HepG2 (cell line): ENCODE data around the gene KCNH6. TPM values are rescaled to one million over a fixed set of nuclear protein-coding genes. Genes with fewer than 3 reads are reported as not detected.

ENCODE experiments used
- CHD4 ChIP-seq: fragments of 200-600 bp; sonication (generic); IDR thresholded peaks from 2 replicates; pipeline ENCODE4 v1.7.0; 2017; ENCODE audit warnings: mild to moderate bottlenecking, low read length, borderline replicate concordance
- CTCF ChIP-seq: sonication (generic); formaldehyde crosslinking; IDR thresholded peaks from 2 replicates; pipeline ENCODE4 v1.5.0; 2020; ENCODE audit warnings: mild to moderate bottlenecking, missing genetic modification reagents, moderate library complexity
- EEA1 ChIP-seq: sonication (generic); formaldehyde crosslinking; IDR thresholded peaks from 2 replicates; pipeline ENCODE4 v1.5.1; 2020; ENCODE audit warnings: mild to moderate bottlenecking, missing genetic modification reagents, borderline replicate concordance
- ETV6 ChIP-seq: sonication (generic); formaldehyde crosslinking; conservative IDR thresholded peaks from 2 replicates; pipeline ENCODE4 v1.4.0; 2020; ENCODE audit warnings: missing genetic modification reagents
- FOXA1 ChIP-seq, 2 experiments: fragments of 450-650 bp in 1 of 2; sonication (generic) in 1 of 2; formaldehyde crosslinking in 1 of 2; IDR thresholded peaks; 2 replicates each; pipeline versions ENCODE4 v1.4.0 to v1.6.1; 2016 to 2020; ENCODE audit warnings: missing genetic modification reagents in 1 of 2
- GLI4 ChIP-seq: sonication (generic); formaldehyde crosslinking; IDR thresholded peaks from 2 replicates; pipeline ENCODE4 v1.5.1; 2020; ENCODE audit warnings: missing genetic modification reagents, mild to moderate bottlenecking, moderate library complexity, borderline replicate concordance
- KDM5B ChIP-seq: sonication (generic); formaldehyde crosslinking; IDR thresholded peaks from 2 replicates; pipeline ENCODE4 v1.4.0; 2020; ENCODE audit warnings: missing genetic modification reagents, mild to moderate bottlenecking, borderline replicate concordance
- MXD4 ChIP-seq: IDR thresholded peaks from 2 replicates; pipeline ENCODE4 v1.6.1; 2016; ENCODE audit warnings: mild to moderate bottlenecking, missing biosample characterization, missing genetic modification reagents
- POGZ ChIP-seq: sonication (generic); formaldehyde crosslinking; IDR thresholded peaks from 2 replicates; pipeline ENCODE4 v1.4.0; 2020; ENCODE audit warnings: mild to moderate bottlenecking, missing genetic modification reagents
- RFX5 ChIP-seq: IDR thresholded peaks from 2 replicates; pipeline ENCODE4 v1.6.1; 2011; ENCODE audit warnings: low read depth, low read length, improper control_type of control experiment
- RFXANK ChIP-seq: IDR thresholded peaks from 2 replicates; pipeline ENCODE4 v1.6.1; 2016
- SKIL ChIP-seq: sonication (generic); formaldehyde crosslinking; IDR thresholded peaks from 2 replicates; pipeline ENCODE4 v1.8.0; 2022; ENCODE audit warnings: missing genetic modification reagents, mild to moderate bottlenecking, moderate library complexity, borderline replicate concordance
- SOX6 ChIP-seq, 2 experiments: fragments of 450-650 bp in 1 of 2; sonication (generic) in 1 of 2; formaldehyde crosslinking in 1 of 2; IDR thresholded peaks; 2 replicates each; pipeline versions ENCODE4 v1.4.0 to v1.6.1; 2017 to 2020; ENCODE audit warnings: antibody characterized with exemption in 1 of 2, mild to moderate bottlenecking in 1 of 2, missing genetic modification reagents in 1 of 2
- SP4 ChIP-seq: sonication (generic); formaldehyde crosslinking; IDR thresholded peaks from 2 replicates; pipeline ENCODE4 v1.8.1; 2023; ENCODE audit warnings: mild to moderate bottlenecking, missing genetic modification reagents
- YEATS4 ChIP-seq: sonication (generic); formaldehyde crosslinking; IDR thresholded peaks from 2 replicates; pipeline ENCODE4 v1.4.0; 2020; ENCODE audit warnings: missing genetic modification reagents, borderline replicate concordance
- ZBTB21 ChIP-seq: sonication (generic); formaldehyde crosslinking; IDR thresholded peaks from 2 replicates; pipeline ENCODE4 v1.4.0; 2020; ENCODE audit warnings: missing genetic modification reagents
- ZBTB33 ChIP-seq: sonication (generic); formaldehyde crosslinking; IDR thresholded peaks from 2 replicates; pipeline ENCODE4 v1.4.0; 2020; ENCODE audit warnings: missing genetic modification reagents
- ZBTB38 ChIP-seq: sonication (generic); formaldehyde crosslinking; IDR thresholded peaks from 2 replicates; pipeline ENCODE4 v1.5.1; 2020; ENCODE audit warnings: mild to moderate bottlenecking, missing genetic modification reagents
- ZNF607 ChIP-seq: sonication (generic); formaldehyde crosslinking; IDR thresholded peaks from 2 replicates; pipeline ENCODE4 v1.5.1; 2020; ENCODE audit warnings: missing genetic modification reagents, mild to moderate bottlenecking, borderline replicate concordance
- ZNF850 ChIP-seq: sonication (generic); formaldehyde crosslinking; conservative IDR thresholded peaks from 2 replicates; pipeline ENCODE4 v1.9.0; 2021; ENCODE audit warnings: mild to moderate bottlenecking, missing genetic modification reagents
- polyA plus RNA-seq, 8 experiments: library from polyadenylated mRNA; depleted of rRNA in 3 of 8; stranded (reverse) in 7 of 8; unstranded in 1 of 8; fragments of >200 nt; fragmentation: Illumina TruSeq in 4 of 8; extraction: Trizol in 4 of 8; gene quantifications; 2 replicates each; pipeline versions ENCODE4 v1.2.1 to v1.2.3, GENCODE V29; 2011 to 2016; ENCODE audit warnings: low read depth in 4 of 8, missing spikeins in 1 of 8, mixed read lengths in 1 of 8; ENCODE audit not compliant: insufficient read depth in 1 of 8
- total RNA-seq, 5 experiments: library from RNA; depleted of rRNA; stranded (reverse); fragments of >200 nt; fragmentation: Illumina TruSeq; extraction: Trizol; gene quantifications; 2 replicates each; pipeline ENCODE4 v1.2.3, GENCODE V29; 2016; ENCODE audit warnings: low read depth in 1 of 5
- TF ChIP-seq, protein P1 (sequence below): sonication (generic); formaldehyde crosslinking; IDR thresholded peaks from 2 replicates; pipeline ENCODE4 v1.4.0; 2020; ENCODE audit warnings: missing genetic modification reagents

The KCNH6 gene
- total and polyA plus RNA-seq, 2 of the 13 experiments (the other 11 are each of a cell fraction or from before 2014, with no cell fraction given) = 0.05 to 0.18 TPM

DNA sequence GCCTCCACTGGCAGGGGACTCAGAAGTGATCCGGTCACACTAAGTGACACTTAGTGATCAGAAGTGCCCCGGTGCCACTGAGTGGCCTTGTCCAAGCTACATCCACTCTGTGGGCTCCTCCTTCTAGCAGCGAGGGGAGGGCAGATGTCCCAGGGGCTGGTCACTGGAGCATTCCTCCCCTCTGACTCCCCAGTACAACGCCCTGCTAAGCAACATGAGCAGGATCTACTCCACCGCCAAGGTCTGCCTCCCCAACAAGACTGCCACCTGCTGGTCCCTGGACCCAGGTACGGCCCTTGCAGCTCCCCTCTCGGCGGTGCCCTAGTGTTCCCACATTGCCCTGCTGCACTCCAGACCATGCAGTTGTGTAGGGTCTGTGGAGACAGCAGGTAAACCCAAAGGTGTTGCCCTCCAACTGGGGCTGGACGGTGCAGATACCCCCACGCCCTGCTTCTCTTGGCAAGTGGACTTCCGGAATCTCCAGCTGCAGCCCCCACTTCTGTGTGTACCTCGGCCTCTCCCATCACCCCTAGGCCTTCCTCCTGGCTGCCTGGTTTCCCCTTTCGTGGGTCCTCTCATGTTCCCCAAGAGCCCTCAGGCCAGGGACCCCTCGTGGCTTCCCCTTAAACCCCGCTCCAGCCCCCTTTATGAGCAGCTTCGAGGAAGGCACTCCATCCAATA, 44.2 kb upstream of the KCNH6 start (continued):
- no peak for TF ChIP-seq SKIL (CRISPR knock-in tag)
- no peak for TF ChIP-seq POGZ
- TF ChIP-seq SP4 (CRISPR knock-in tag) = no peak
- no peak for TF ChIP-seq MXD4 (CRISPR knock-in tag)
- TF ChIP-seq FOXA1 (IDR thresholded peaks at IDR 0.05) = no peak
- no peak for TF ChIP-seq FOXA1 (CRISPR knock-in tag; IDR thresholded peaks at IDR 0.05)
- TF ChIP-seq ZNF607 (CRISPR knock-in tag) = no peak
- peak; percentile 64; the same call in 1 of the 2 replicates for TF ChIP-seq ZBTB33 (CRISPR knock-in tag)
- TF ChIP-seq ZBTB38 (CRISPR knock-in tag) = peak; percentile 48; the same call in 1 of the 2 replicates
- no peak for TF ChIP-seq EEA1 (CRISPR knock-in tag)
- TF ChIP-seq CHD4 = no peak
- no peak for TF ChIP-seq ZNF850 (CRISPR knock-in tag)
- 0 out of 2 replicates have a peak, but pooled peaks have one; percentile 22 for TF ChIP-seq RFX5
- TF ChIP-seq, protein P1, sequence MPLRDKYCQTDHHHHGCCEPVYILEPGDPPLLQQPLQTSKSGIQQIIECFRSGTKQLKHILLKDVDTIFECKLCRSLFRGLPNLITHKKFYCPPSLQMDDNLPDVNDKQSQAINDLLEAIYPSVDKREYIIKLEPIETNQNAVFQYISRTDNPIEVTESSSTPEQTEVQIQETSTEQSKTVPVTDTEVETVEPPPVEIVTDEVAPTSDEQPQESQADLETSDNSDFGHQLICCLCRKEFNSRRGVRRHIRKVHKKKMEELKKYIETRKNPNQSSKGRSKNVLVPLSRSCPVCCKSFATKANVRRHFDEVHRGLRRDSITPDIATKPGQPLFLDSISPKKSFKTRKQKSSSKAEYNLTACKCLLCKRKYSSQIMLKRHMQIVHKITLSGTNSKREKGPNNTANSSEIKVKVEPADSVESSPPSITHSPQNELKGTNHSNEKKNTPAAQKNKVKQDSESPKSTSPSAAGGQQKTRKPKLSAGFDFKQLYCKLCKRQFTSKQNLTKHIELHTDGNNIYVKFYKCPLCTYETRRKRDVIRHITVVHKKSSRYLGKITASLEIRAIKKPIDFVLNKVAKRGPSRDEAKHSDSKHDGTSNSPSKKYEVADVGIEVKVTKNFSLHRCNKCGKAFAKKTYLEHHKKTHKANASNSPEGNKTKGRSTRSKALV (CRISPR knock-in tag) = peak; percentile 77; the same call in 1 of the 2 replicates
- no peak for TF ChIP-seq GLI4 (CRISPR knock-in tag)
- TF ChIP-seq ZBTB21 = no peak
- no peak; the same call in 1 of the 2 replicates for TF ChIP-seq KDM5B (CRISPR knock-in tag)
- no peak for TF ChIP-seq RFXANK
- TF ChIP-seq YEATS4 (CRISPR knock-in tag) = no peak
- TF ChIP-seq SOX6 (IDR thresholded peaks at IDR 0.05) = no peak
- no peak for TF ChIP-seq SOX6 (CRISPR knock-in tag; IDR thresholded peaks at IDR 0.05)
- TF ChIP-seq ETV6 (CRISPR knock-in tag) = no peak
- peak; percentile 98 for TF ChIP-seq CTCF (CRISPR knock-in tag)
